Fibroblast of lung (primary cell): Measurements from ENCODE around the gene GALNT17. TPM values are rescaled to one million over a fixed set of nuclear protein-coding genes. Genes with fewer than 3 reads are reported as not detected.

Experiments used
- DNase-seq, 2 donors: peaks; one replicate each; pipeline versions ENCODE4 v3.0.0 to v3.0.0-alpha.2; 2010; ENCODE audit warnings: low read depth in 2 of 2
- H2AFZ ChIP-seq: 2 replicates; pipeline ENCODE4 v1.5.1; 2012; ENCODE audit warnings: low read length, control low read depth, inconsistent platforms
- H3K27ac ChIP-seq: 2 replicates; pipeline ENCODE4 v1.5.1; 2011; ENCODE audit warnings: low read length, control low read depth; ENCODE audit not compliant: insufficient read depth
- H3K27me3 ChIP-seq: 2 replicates; pipeline ENCODE4 v1.5.1; 2011; ENCODE audit warnings: mild to moderate bottlenecking, low read length; ENCODE audit not compliant: control insufficient read depth, insufficient read depth
- H3K36me3 ChIP-seq: 2 replicates; pipeline ENCODE4 v1.5.1; 2011; ENCODE audit warnings: low read length; ENCODE audit not compliant: control insufficient read depth, insufficient read depth
- H3K4me1 ChIP-seq: 2 replicates; pipeline ENCODE4 v1.5.1; 2011; ENCODE audit warnings: low read length; ENCODE audit not compliant: control insufficient read depth, insufficient read depth; ENCODE audit errors: extremely low read depth
- H3K4me2 ChIP-seq: 2 replicates; pipeline ENCODE4 v1.5.1; 2011; ENCODE audit warnings: low read length, control low read depth; ENCODE audit not compliant: insufficient read depth; ENCODE audit errors: extremely low read depth
- H3K4me3 ChIP-seq, 4 experiments: fragments of 200-600 bp in 1 of 4; sonication (generic) in 1 of 4; replicated peaks in 1 of 4; 2 replicates each; pipeline ENCODE4 v1.5.1; 2011 to 2016; ENCODE audit warnings: low read length in 4 of 4, low read depth in 3 of 4, mild to moderate bottlenecking in 3 of 4, control low read depth in 2 of 4, inconsistent platforms in 1 of 4, mixed read lengths in 1 of 4; ENCODE audit not compliant: insufficient read depth in 1 of 4; ENCODE audit errors: control extremely low read depth in 1 of 4
- H3K79me2 ChIP-seq: 2 replicates; pipeline ENCODE4 v1.5.1; 2012; ENCODE audit warnings: mild to moderate bottlenecking, low read length, inconsistent platforms; ENCODE audit not compliant: control insufficient read depth, insufficient read depth
- H3K9ac ChIP-seq: 2 replicates; pipeline ENCODE4 v1.5.1; 2011; ENCODE audit warnings: mild to moderate bottlenecking, low read length, control low read depth; ENCODE audit not compliant: insufficient read depth
- H3K9me3 ChIP-seq: 2 replicates; pipeline ENCODE4 v1.5.1; 2012; ENCODE audit warnings: low read depth, low read length; ENCODE audit not compliant: control insufficient read depth, insufficient read depth
- H4K20me1 ChIP-seq: 2 replicates; pipeline ENCODE4 v1.5.1; 2011; ENCODE audit warnings: low read length; ENCODE audit not compliant: control insufficient read depth, insufficient read depth; ENCODE audit errors: extremely low read depth
- CTCF ChIP-seq, 2 donors: IDR thresholded peaks in 1 of 2; conservative IDR thresholded peaks in 1 of 2; 1 replicate in 1 of 2; 2 replicates in 1 of 2; pipeline ENCODE4 v1.5.1; 2011 to 2012; ENCODE audit warnings: low read length in 2 of 2, control low read depth in 1 of 2, inconsistent platforms in 1 of 2, low read depth in 1 of 2, mild to moderate bottlenecking in 1 of 2
- EZH2 ChIP-seq: IDR thresholded peaks from 2 replicates; pipeline ENCODE4 v1.5.1; 2012; ENCODE audit warnings: low read length, control low read depth, mild to moderate bottlenecking; ENCODE audit errors: missing control alignments
- polyA plus RNA-seq, 2 donors: library from polyadenylated mRNA; depleted of rRNA in 1 of 2; stranded (reverse) in 1 of 2; unstranded in 1 of 2; fragments of >200 nt; gene quantifications; 2 replicates each; pipeline ENCODE4 v1.2.1, GENCODE V29; 2011 to 2012; ENCODE audit warnings: missing spikeins in 1 of 2
- total RNA-seq: library from RNA; depleted of rRNA; stranded (reverse); fragments of >200 nt; gene quantifications from 2 replicates; pipeline ENCODE4 v1.2.1, GENCODE V29; 2014

Gene GALNT17
- total and polyA plus RNA-seq, 2 donors (not counting 1 experiment from before 2014, with no cell fraction given) = under 0.01 TPM; not detected in 1

GRCh38 chr7:71679480-71679879 lies 547.5 kb downstream of the GALNT17 start:
- H3K9ac ChIP-seq = no peak overlapping the region
- H3K4me1 ChIP-seq = no peaks in the 10 kb centered on the region
- H3K27ac ChIP-seq = no peak overlapping the region
- H3K9me3 ChIP-seq = no peaks in the 10 kb centered on the region
- no peaks in the 10 kb centered on the region for H4K20me1 ChIP-seq
- no peaks in the 10 kb centered on the region for H3K79me2 ChIP-seq
- DNase-seq = no peak
- no peak overlapping the region for H2AFZ ChIP-seq
- TF ChIP-seq EZH2 (no peak), CTCF (conservative IDR thresholded peaks at IDR 0.05 in 1 of 2, IDR thresholded peaks at IDR 0.05 in 1 of 2; ENCODE audit: low read depth in 1 of 2, low read length in 2 of 2) (no peak)
- H3K4me3 ChIP-seq = no peak overlapping the region
- H3K36me3 ChIP-seq = no peaks in the 10 kb centered on the region
- H3K27me3 ChIP-seq = no peaks in the 10 kb centered on the region
- H3K4me2 ChIP-seq = no peak overlapping the region

- Histone ChIP-seq H2AFZ (no peak overlapping the region), H3K4me1 (no peaks in the 10 kb centered on the region), H3K36me3 (no peaks in the 10 kb centered on the region), H3K27ac (no peak overlapping the region), H4K20me1 (no peaks in the 10 kb centered on the region), H3K4me2 (no peak overlapping the region), H3K9me3 (no peaks in the 10 kb centered on the region), H3K4me3 (no peak overlapping the region), H3K27me3 (no peaks in the 10 kb centered on the region), H3K79me2 (no peaks in the 10 kb centered on the region), H3K9ac (no peak overlapping the region)
- no peak for TF ChIP-seq EZH2
- no peak for TF ChIP-seq CTCF (conservative IDR thresholded peaks at IDR 0.05 in 1 of 2, IDR thresholded peaks at IDR 0.05 in 1 of 2; ENCODE audit: low read depth in 1 of 2, low read length in 2 of 2)
- DNase-seq = no peak
These were observed 550.2 kb downstream of the GALNT17 start for GRCh38 chr7:71682181-71682580.

- TF ChIP-seq CTCF (conservative IDR thresholded peaks at IDR 0.05 in 1 of 2, IDR thresholded peaks at IDR 0.05 in 1 of 2; ENCODE audit: low read depth in 1 of 2, low read length in 2 of 2) = no peak
- no peak for TF ChIP-seq EZH2
- Histone ChIP-seq H3K4me3 (no peak overlapping the region), H2AFZ (no peak overlapping the region), H3K4me1 (no peaks in the 10 kb centered on the region), H3K4me2 (no peak overlapping the region), H3K27ac (no peak overlapping the region), H3K9ac (no peak overlapping the region), H3K27me3 (no peaks in the 10 kb centered on the region), H4K20me1 (no peaks in the 10 kb centered on the region), H3K79me2 (no peaks in the 10 kb centered on the region), H3K36me3 (no peaks in the 10 kb centered on the region), H3K9me3 (no peaks in the 10 kb centered on the region)
- no peak for DNase-seq
These were observed 551.2 kb downstream of the GALNT17 start for GRCh38 chr7:71682841-71683781.
